ENCODE results near the gene BARX1.

BARX1 gene

GRCh38 chr9:93905473-93906133, 49.6 kb downstream of the BARX1 start:
- Histone ChIP-seq H3K27me3 (ENCODE audit: insufficient read depth, insufficient read length) (no peaks in the 10 kb centered on the region), H3K9me3 (ENCODE audit: insufficient read depth, low read length) (no peaks in the 10 kb centered on the region), H3K9ac (ENCODE audit: insufficient read length, low read depth) (no peak overlapping the region), H3K4me3 (ENCODE audit: insufficient read length, low read depth) (no peak overlapping the region), H3K36me3 (ENCODE audit: insufficient read depth, insufficient read length, low read length) (no peaks in the 10 kb centered on the region), H3K4me1 (ENCODE audit: insufficient read depth, insufficient read length) (peaks cover 12% of the 10 kb centered on the region)
- no peak for DNase-seq (ENCODE audit: low read depth, low spot score)
- TF ChIP-seq ZNF274 (IDR thresholded peaks at IDR 0.05; ENCODE audit: low read depth, low read length) (no peak), YY1 (IDR thresholded peaks at IDR 0.05; ENCODE audit: insufficient read depth, insufficient read length) (no peak), SUZ12 (IDR thresholded peaks at IDR 0.05; ENCODE audit: extremely low read depth, insufficient read depth, insufficient read length) (no peak)

DNA sequence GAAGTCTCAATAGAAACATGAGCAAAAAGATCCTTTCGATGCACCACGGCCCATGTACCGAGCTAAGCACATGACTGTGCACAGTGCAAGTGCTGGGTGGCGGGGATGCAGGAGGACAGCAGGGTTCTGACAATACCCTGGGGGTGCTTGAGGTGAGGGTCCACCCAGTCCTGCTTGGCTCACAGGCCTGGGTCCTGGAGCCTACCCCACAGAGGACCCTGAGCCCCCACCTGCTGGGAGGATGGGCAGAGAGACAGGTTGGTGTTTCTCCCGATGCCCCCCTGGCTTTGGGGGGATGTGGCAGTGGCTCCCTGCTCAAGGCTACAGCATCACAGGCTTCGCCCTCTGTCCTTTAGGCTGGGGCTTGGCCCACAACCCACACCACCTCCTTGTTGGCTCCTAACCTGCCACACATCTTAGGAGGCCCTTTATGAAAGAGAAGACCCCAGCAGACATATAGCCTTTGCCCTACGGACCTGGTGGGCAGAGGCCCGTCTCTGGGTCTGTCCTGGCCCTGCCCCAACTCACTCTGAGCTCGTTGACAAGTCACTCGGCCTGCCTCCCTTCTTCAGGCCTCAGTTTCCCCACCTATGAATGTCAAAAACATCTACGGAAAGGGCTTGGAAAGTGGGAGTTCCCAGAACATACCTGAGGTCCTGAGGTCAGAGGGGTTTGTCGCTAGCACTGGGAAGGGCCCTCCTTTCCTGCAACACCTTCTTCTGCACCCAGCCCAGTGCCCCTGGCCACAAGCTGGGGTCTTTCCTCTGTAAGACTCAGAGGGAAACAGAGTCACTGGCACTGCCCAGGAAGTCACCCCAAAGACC, 50.3 kb downstream of the BARX1 start:
- no peaks in the 10 kb centered on the region; the same call in 1 of the 2 replicates for H3K9me3 ChIP-seq (ENCODE audit: insufficient read depth, low read length)
- DNase-seq (ENCODE audit: low read depth, low spot score) = no peak
- H3K4me1 ChIP-seq (ENCODE audit: insufficient read depth, insufficient read length) = peaks cover 10% of the 10 kb centered on the region
- H3K9ac ChIP-seq (ENCODE audit: insufficient read length, low read depth) = no peak overlapping the region
- no peak overlapping the region for H3K4me3 ChIP-seq (ENCODE audit: insufficient read length, low read depth)
- TF ChIP-seq ZNF274 (IDR thresholded peaks at IDR 0.05; ENCODE audit: low read depth, low read length) = no peak
- TF ChIP-seq YY1 (IDR thresholded peaks at IDR 0.05; ENCODE audit: insufficient read depth, insufficient read length) = no peak
- no peak for TF ChIP-seq SUZ12 (IDR thresholded peaks at IDR 0.05; ENCODE audit: extremely low read depth, insufficient read depth, insufficient read length)
- H3K27me3 ChIP-seq (ENCODE audit: insufficient read depth, insufficient read length) = no peaks in the 10 kb centered on the region
- no peaks in the 10 kb centered on the region for H3K36me3 ChIP-seq (ENCODE audit: insufficient read depth, insufficient read length, low read length)

DNA sequence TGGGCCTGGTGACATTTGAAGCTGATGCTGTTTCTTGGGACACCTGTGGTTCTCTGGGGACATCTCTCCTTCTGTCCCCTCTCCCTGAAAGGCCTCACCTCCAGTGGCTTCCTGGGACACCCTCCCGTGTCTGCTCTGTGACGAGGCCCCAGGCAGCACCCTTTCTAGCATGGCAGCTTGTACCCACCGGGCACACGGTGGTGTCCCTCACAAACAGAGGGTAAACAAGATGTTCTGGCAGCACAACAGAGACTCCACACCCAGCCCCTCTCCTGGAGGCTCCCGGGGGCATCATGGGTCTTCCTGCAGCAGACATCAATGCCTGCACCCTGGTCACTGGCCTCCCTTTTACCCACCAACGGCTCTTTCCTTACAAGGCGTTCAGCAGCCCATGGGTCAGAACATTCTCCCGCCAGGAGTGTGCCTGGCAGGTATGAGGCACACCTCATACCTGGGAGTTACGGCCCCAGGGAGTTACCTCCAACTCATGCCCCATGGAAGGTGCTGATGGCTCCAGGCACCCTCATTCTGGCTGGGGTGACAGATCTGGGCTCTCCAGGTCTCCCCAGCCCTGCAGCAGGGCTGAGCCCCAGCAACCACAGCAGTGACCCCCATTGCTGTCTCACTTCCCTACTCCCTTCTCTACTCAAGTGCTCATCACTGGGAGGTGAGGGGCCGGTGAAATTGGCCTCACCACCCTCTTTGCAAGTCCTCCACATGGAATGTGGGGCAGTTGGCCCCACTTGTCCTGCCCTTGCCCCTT, 51.1 kb downstream of the BARX1 start:
- Histone ChIP-seq H3K27me3 (ENCODE audit: insufficient read depth, insufficient read length) (no peaks in the 10 kb centered on the region), H3K4me1 (ENCODE audit: insufficient read depth, insufficient read length) (peaks cover 7% of the 10 kb centered on the region), H3K9ac (ENCODE audit: insufficient read length, low read depth) (no peak overlapping the region), H3K9me3 (ENCODE audit: insufficient read depth, low read length) (no peaks in the 10 kb centered on the region; the same call in 1 of the 2 replicates), H3K4me3 (ENCODE audit: insufficient read length, low read depth) (no peak overlapping the region), H3K36me3 (ENCODE audit: insufficient read depth, insufficient read length, low read length) (no peaks in the 10 kb centered on the region)
- TF ChIP-seq SUZ12 (IDR thresholded peaks at IDR 0.05; ENCODE audit: extremely low read depth, insufficient read depth, insufficient read length) (no peak), YY1 (IDR thresholded peaks at IDR 0.05; ENCODE audit: insufficient read depth, insufficient read length) (no peak), ZNF274 (IDR thresholded peaks at IDR 0.05; ENCODE audit: low read depth, low read length) (no peak)
- no peak for DNase-seq (ENCODE audit: low read depth, low spot score)

GRCh38 chr9:93902780-93903655, 52.1 kb downstream of the BARX1 start:
- H3K4me3 ChIP-seq (ENCODE audit: insufficient read length, low read depth) = no peak overlapping the region
- H3K27me3 ChIP-seq (ENCODE audit: insufficient read depth, insufficient read length) = no peaks in the 10 kb centered on the region
- no peak overlapping the region for H3K9ac ChIP-seq (ENCODE audit: insufficient read length, low read depth)
- no peak for DNase-seq (ENCODE audit: low read depth, low spot score)
- no peak for TF ChIP-seq ZNF274 (IDR thresholded peaks at IDR 0.05; ENCODE audit: low read depth, low read length)
- no peak for TF ChIP-seq SUZ12 (IDR thresholded peaks at IDR 0.05; ENCODE audit: extremely low read depth, insufficient read depth, insufficient read length)
- no peak for TF ChIP-seq YY1 (IDR thresholded peaks at IDR 0.05; ENCODE audit: insufficient read depth, insufficient read length)
- peaks cover 11% of the 10 kb centered on the region for H3K4me1 ChIP-seq (ENCODE audit: insufficient read depth, insufficient read length)
- no peaks in the 10 kb centered on the region; the same call in 1 of the 2 replicates for H3K9me3 ChIP-seq (ENCODE audit: insufficient read depth, low read length)
- no peaks in the 10 kb centered on the region for H3K36me3 ChIP-seq (ENCODE audit: insufficient read depth, insufficient read length, low read length)

GRCh38 chr9:93902051-93902779, 52.9 kb downstream of the BARX1 start:
- Histone ChIP-seq H3K36me3 (ENCODE audit: insufficient read depth, insufficient read length, low read length) (no peaks in the 10 kb centered on the region), H3K27me3 (ENCODE audit: insufficient read depth, insufficient read length) (no peaks in the 10 kb centered on the region), H3K9ac (ENCODE audit: insufficient read length, low read depth) (no peak overlapping the region), H3K4me3 (ENCODE audit: insufficient read length, low read depth) (no peak overlapping the region), H3K9me3 (ENCODE audit: insufficient read depth, low read length) (no peaks in the 10 kb centered on the region; the same call in 1 of the 2 replicates), H3K4me1 (ENCODE audit: insufficient read depth, insufficient read length) (peaks cover 11% of the 10 kb centered on the region)
- no peak for TF ChIP-seq YY1 (IDR thresholded peaks at IDR 0.05; ENCODE audit: insufficient read depth, insufficient read length)
- no peak for DNase-seq (ENCODE audit: low read depth, low spot score)

Measured in NT2/D1 (cell line).